Smooth muscle cell (in vitro differentiated cells): ENCODE results near the gene TMTC2. TPM values are rescaled to one million over a fixed set of nuclear protein-coding genes. Genes with fewer than 3 reads are reported as not detected.

Experiments used
- DNase-seq: peaks from one replicate; lab custom pipeline; 2025; ENCODE audit not compliant: unreplicated experiment; lab: John Stamatoyannopoulos, UW
- H2AFZ ChIP-seq: fragments of 200-600 bp; sonication (generic); 2 replicates; pipeline ENCODE4 v1.6.0; 2016; ENCODE audit warnings: antibody characterized with exemption, low read depth, mild to moderate bottlenecking
- H3F3A ChIP-seq: fragments of 200-600 bp; sonication (generic); 2 replicates; pipeline ENCODE4 v1.6.0; 2017; ENCODE audit warnings: antibody characterized with exemption, low read depth
- H3K27ac ChIP-seq: fragments of 200-600 bp; sonication (generic); 2 replicates; pipeline ENCODE4 v1.5.1; 2016; ENCODE audit warnings: low read depth, mild to moderate bottlenecking
- H3K27me3 ChIP-seq: fragments of 200-600 bp; sonication (generic); 2 replicates; pipeline ENCODE4 v1.6.1; 2016; ENCODE audit warnings: low read depth, mild to moderate bottlenecking
- H3K36me3 ChIP-seq: fragments of 200-600 bp; sonication (generic); 2 replicates; pipeline ENCODE4 v1.5.1; 2016; ENCODE audit warnings: low read depth
- H3K4me1 ChIP-seq: fragments of 200-600 bp; sonication (generic); 2 replicates; pipeline ENCODE4 v1.5.1; 2016; ENCODE audit warnings: low read depth
- H3K4me2 ChIP-seq: fragments of 200-600 bp; sonication (generic); 2 replicates; pipeline ENCODE4 v1.6.0; 2016; ENCODE audit warnings: mild to moderate bottlenecking
- H3K4me3 ChIP-seq: fragments of 200-600 bp; sonication (generic); 2 replicates; pipeline ENCODE4 v1.5.1; 2016; ENCODE audit warnings: mild to moderate bottlenecking
- H3K79me2 ChIP-seq: fragments of 200-600 bp; sonication (generic); 2 replicates; pipeline ENCODE4 v1.6.0; 2016; ENCODE audit warnings: low read depth, mild to moderate bottlenecking
- H3K9ac ChIP-seq: fragments of 200-600 bp; sonication (generic); 2 replicates; pipeline ENCODE4 v1.6.0; 2016; ENCODE audit warnings: low read depth
- H3K9me3 ChIP-seq: fragments of 200-600 bp; sonication (generic); replicated peaks from 2 replicates; pipeline ENCODE4 v1.5.1; 2016; ENCODE audit warnings: low read depth
- H4K20me1 ChIP-seq: fragments of 200-600 bp; sonication (generic); 2 replicates; pipeline ENCODE4 v1.6.0; 2016; ENCODE audit warnings: low read depth
- CTCF ChIP-seq: fragments of 200-600 bp; sonication (generic); IDR thresholded peaks from 2 replicates; pipeline ENCODE4 v1.5.1; 2017; ENCODE audit warnings: borderline replicate concordance, mild to moderate bottlenecking, antibody characterized with exemption; ENCODE audit not compliant: insufficient read depth, poor library complexity, severe bottlenecking
- WGBS: methylation state at CpG from one replicate; pipeline ENCODE4 v1.1.7; 2016; ENCODE audit warnings: low lambda C conversion rate; 5-methylcytosine and 5-hydroxymethylcytosine counted together
- polyA plus RNA-seq: library from polyadenylated mRNA; unstranded; fragments of >200 nt; fragmentation: Nextera tagmentation; extraction: Ambion mirVana; gene quantifications from 2 replicates; pipeline ENCODE4 v1.2.1, GENCODE V29; 2016
- total RNA-seq: library from RNA; depleted of rRNA; stranded (reverse); fragments of >200 nt; gene quantifications from 2 replicates; pipeline ENCODE4 v1.2.3, GENCODE V29; 2014

TMTC2 gene
- total and polyA plus RNA-seq, 2 experiments from 2014 or later, result 0.71 to 10.6 TPM

DNA sequence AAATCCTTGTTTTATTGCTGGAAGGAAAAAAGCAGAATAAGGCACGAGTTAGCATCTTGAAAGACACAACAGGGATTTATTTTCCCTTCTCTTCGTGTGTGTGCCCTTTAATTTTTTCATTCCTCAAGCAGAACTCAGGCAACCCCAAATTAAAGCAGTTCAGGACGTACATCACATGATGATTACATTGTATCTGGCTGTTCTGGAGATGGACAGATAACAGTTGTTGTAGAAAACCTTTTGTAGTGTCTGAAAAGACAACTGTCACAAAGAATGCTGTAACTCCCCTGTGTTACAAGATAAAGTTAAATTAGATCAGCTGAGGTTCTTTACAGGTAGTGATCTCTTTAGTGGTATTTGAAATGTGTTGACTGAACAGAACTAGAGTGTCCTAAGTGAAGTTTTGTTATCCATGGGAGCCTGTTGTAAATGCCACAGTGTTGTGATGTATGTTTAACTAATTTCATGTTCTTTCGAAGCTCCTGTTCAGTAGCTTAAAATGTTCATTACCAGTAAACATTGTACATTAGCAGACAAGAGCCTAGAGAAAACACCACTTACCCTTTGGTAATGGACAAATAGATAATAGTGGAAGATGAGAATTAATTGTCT, 58.5 kb downstream of the TMTC2 start:
- no peak overlapping the region for H3K27ac ChIP-seq
- 44% methylated on average over 4 of the region's 4 CpGs for WGBS

DNA sequence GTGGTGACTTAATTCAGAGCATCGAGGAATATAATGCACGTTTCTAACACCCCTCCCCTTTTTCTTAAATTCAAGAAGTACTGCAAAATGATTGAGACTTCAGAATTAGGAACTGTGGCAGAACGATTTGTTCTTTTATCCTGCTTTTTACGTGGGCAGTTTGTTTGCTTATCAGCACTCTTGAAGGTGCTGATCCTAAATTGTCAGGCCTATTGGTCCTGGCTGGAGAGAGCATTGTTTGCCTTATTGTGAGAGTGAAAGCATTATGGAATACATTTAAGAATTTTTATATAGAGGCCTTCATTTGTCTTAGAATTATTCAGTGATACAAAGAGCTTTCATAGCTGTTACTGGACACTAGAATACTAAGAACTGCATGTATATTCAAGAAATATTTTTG, 59.1 kb downstream of the TMTC2 start:
- Histone ChIP-seq H3K79me2 (no peaks in the 10 kb centered on the region), H3K4me3 (no peak overlapping the region), H3K9ac (no peak overlapping the region), H3K27ac (no peak overlapping the region), H2AFZ (no peak overlapping the region), H4K20me1 (no peaks in the 10 kb centered on the region), H3K4me2 (no peak overlapping the region), H3K36me3 (no peaks in the 10 kb centered on the region), H3F3A (no peaks in the 10 kb centered on the region), H3K27me3 (no peaks in the 10 kb centered on the region), H3K4me1 (peaks cover 6% of the 10 kb centered on the region), H3K9me3 (no peaks in the 10 kb centered on the region)
- 74% methylated on average over 4 of the region's 4 CpGs for WGBS
- TF ChIP-seq CTCF, result no peak
- no peak for DNase-seq

More for the DNA sequence above, 58.5 kb downstream of the TMTC2 start:
- DNase-seq, result no peak
- Histone ChIP-seq H3K4me2 (no peak overlapping the region), H3K27me3 (no peaks in the 10 kb centered on the region), H2AFZ (no peak overlapping the region), H3K9ac (no peak overlapping the region), H3K9me3 (no peaks in the 10 kb centered on the region), H3K36me3 (no peaks in the 10 kb centered on the region), H4K20me1 (no peaks in the 10 kb centered on the region), H3K4me1 (peaks cover 6% of the 10 kb centered on the region), H3K4me3 (no peak overlapping the region), H3K79me2 (no peaks in the 10 kb centered on the region), H3F3A (peaks cover 1% of the 10 kb centered on the region)
- no peak for TF ChIP-seq CTCF

- H3K4me1 ChIP-seq, result peaks cover 6% of the 10 kb centered on the region
- H3K9ac ChIP-seq, result no peak overlapping the region
- H3K9me3 ChIP-seq, result no peaks in the 10 kb centered on the region
- no peaks in the 10 kb centered on the region for H4K20me1 ChIP-seq
- DNase-seq, result no peak
- no peak overlapping the region for H2AFZ ChIP-seq
- H3K79me2 ChIP-seq, result no peaks in the 10 kb centered on the region
- no peaks in the 10 kb centered on the region for H3F3A ChIP-seq
- H3K4me3 ChIP-seq, result no peak overlapping the region
- H3K4me2 ChIP-seq, result no peak overlapping the region
- no peaks in the 10 kb centered on the region for H3K36me3 ChIP-seq
- WGBS, result 59% methylated on average over 2 of the region's 2 CpGs
- H3K27me3 ChIP-seq, result no peaks in the 10 kb centered on the region
- no peak for TF ChIP-seq CTCF
- H3K27ac ChIP-seq, result no peak overlapping the region
Observed at GRCh38 chr12:82746668-82747067, 60.0 kb downstream of the TMTC2 start.

DNA sequence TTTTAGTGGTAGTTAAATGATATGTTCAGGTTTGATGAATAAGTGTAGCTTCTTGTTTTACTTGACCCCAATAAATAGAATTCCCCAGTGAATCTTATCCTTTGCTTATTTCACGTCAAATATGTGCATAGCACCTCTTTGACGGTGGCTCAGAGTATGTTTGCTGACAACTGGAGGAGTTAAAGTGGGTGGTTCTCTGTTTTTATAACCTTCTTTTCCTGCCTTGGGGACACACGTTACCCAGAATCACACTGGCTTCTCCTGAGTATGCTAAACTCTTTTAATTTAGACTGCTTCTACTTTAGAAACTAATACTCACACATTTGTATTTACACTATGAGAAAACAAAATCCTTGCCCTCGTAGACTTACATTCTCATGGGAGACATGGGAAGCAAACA, 62.3 kb downstream of the TMTC2 start:
- H4K20me1 ChIP-seq, result no peaks in the 10 kb centered on the region
- H3K27me3 ChIP-seq, result no peaks in the 10 kb centered on the region
- H3K4me3 ChIP-seq, result no peak overlapping the region
- WGBS, result 73% methylated on average over 4 of the region's 4 CpGs
- H2AFZ ChIP-seq, result no peak overlapping the region
- TF ChIP-seq CTCF, result no peak
- DNase-seq, result no peak
- H3K36me3 ChIP-seq, result no peaks in the 10 kb centered on the region
- H3K4me1 ChIP-seq, result peaks cover 6% of the 10 kb centered on the region
- H3K9me3 ChIP-seq, result no peaks in the 10 kb centered on the region
- no peaks in the 10 kb centered on the region for H3K79me2 ChIP-seq
- no peak overlapping the region for H3K9ac ChIP-seq
- H3F3A ChIP-seq, result no peaks in the 10 kb centered on the region
- no peak overlapping the region for H3K27ac ChIP-seq
- no peak overlapping the region for H3K4me2 ChIP-seq
